HepG2 (cell line): Measurements from ENCODE around the gene POLR1G. TPM values are rescaled to one million over a fixed set of nuclear protein-coding genes. Genes with fewer than 3 reads are reported as not detected.

Source experiments
- CHD4 ChIP-seq: fragments of 200-600 bp; sonication (generic); IDR thresholded peaks from 2 replicates; pipeline ENCODE4 v1.7.0; 2017; ENCODE audit warnings: mild to moderate bottlenecking, low read length, borderline replicate concordance
- CTCF ChIP-seq: sonication (generic); formaldehyde crosslinking; IDR thresholded peaks from 2 replicates; pipeline ENCODE4 v1.5.0; 2020; ENCODE audit warnings: mild to moderate bottlenecking, missing genetic modification reagents, moderate library complexity
- HDAC2 ChIP-seq: sonication (generic); formaldehyde crosslinking; IDR thresholded peaks from 2 replicates; pipeline ENCODE4 v1.4.0; 2020; ENCODE audit warnings: missing genetic modification reagents
- HNRNPH1 ChIP-seq: fragments of 200-400 bp; formaldehyde crosslinking; optimal IDR thresholded peaks from 2 replicates; pipeline ENCODE3; 2017; ENCODE audit warnings: mild to moderate bottlenecking, low read depth, low read length
- IKZF5 ChIP-seq: IDR thresholded peaks from 2 replicates; pipeline ENCODE4 v1.6.1; 2018; ENCODE audit warnings: missing genetic modification reagents, mild to moderate bottlenecking, missing compliant biosample characterization
- MAFG ChIP-seq: sonication (generic); formaldehyde crosslinking; IDR thresholded peaks from 2 replicates; pipeline ENCODE4 v1.5.1; 2020; ENCODE audit warnings: mild to moderate bottlenecking, missing genetic modification reagents
- MAFK ChIP-seq, 2 experiments: IDR thresholded peaks in 1 of 2; conservative IDR thresholded peaks in 1 of 2; 2 replicates each; pipeline ENCODE4 v1.6.1; 2011; ENCODE audit warnings: improper control_type of control experiment in 2 of 2, low read length in 2 of 2
- MLLT10 ChIP-seq: sonication (generic); formaldehyde crosslinking; IDR thresholded peaks from 2 replicates; pipeline ENCODE4 v1.4.0; 2020; ENCODE audit warnings: missing genetic modification reagents
- NCOA5 ChIP-seq: sonication (generic); formaldehyde crosslinking; IDR thresholded peaks from 2 replicates; pipeline ENCODE4 v1.4.0; 2020; ENCODE audit warnings: missing genetic modification reagents
- ONECUT2 ChIP-seq: sonication (generic); formaldehyde crosslinking; IDR thresholded peaks from 2 replicates; pipeline ENCODE4 v1.4.0; 2020; ENCODE audit warnings: missing genetic modification reagents
- PAX8 ChIP-seq: sonication (generic); formaldehyde crosslinking; IDR thresholded peaks from 2 replicates; pipeline ENCODE4 v1.8.0; 2022; ENCODE audit warnings: mild to moderate bottlenecking, missing genetic modification reagents, borderline replicate concordance
- PLRG1 ChIP-seq: fragments of 450-650 bp; conservative IDR thresholded peaks from 2 replicates; pipeline ENCODE4 v1.6.1; 2016
- PRDM15 ChIP-seq: sonication (generic); formaldehyde crosslinking; IDR thresholded peaks from 2 replicates; pipeline ENCODE4 v1.4.0; 2020; ENCODE audit warnings: missing genetic modification reagents
- RAD21 ChIP-seq: fragments of 450-650 bp; formaldehyde crosslinking; IDR thresholded peaks from 2 replicates; pipeline ENCODE4 v1.5.0; 2020; ENCODE audit warnings: mild to moderate bottlenecking
- SMC3 ChIP-seq: IDR thresholded peaks from 2 replicates; pipeline ENCODE4 v1.6.1; 2011; ENCODE audit warnings: low read length, improper control_type of control experiment
- STAG1 ChIP-seq: sonication (generic); formaldehyde crosslinking; IDR thresholded peaks from 2 replicates; pipeline ENCODE4 v1.4.0; 2020; ENCODE audit warnings: missing genetic modification reagents
- THAP9 ChIP-seq: sonication (generic); formaldehyde crosslinking; IDR thresholded peaks from 2 replicates; pipeline ENCODE4; 2020; ENCODE audit warnings: missing genetic modification reagents, mild to moderate bottlenecking, borderline replicate concordance
- ZFAT ChIP-seq: sonication (generic); formaldehyde crosslinking; conservative IDR thresholded peaks from 2 replicates; pipeline ENCODE4 v1.8.1; 2023; ENCODE audit warnings: missing genetic modification reagents, inconsistent platforms
- ZMYM3 ChIP-seq: sonication (generic); formaldehyde crosslinking; IDR thresholded peaks from 2 replicates; pipeline ENCODE4 v1.5.1; 2020; ENCODE audit warnings: mild to moderate bottlenecking, missing genetic modification reagents
- ZNF557 ChIP-seq: sonication (generic); formaldehyde crosslinking; IDR thresholded peaks from 2 replicates; pipeline ENCODE4 v1.4.0; 2020; ENCODE audit warnings: missing genetic modification reagents
- ZNF784 ChIP-seq: sonication (generic); formaldehyde crosslinking; IDR thresholded peaks from 2 replicates; pipeline ENCODE4 v1.5.1; 2020; ENCODE audit warnings: missing genetic modification reagents, mild to moderate bottlenecking, borderline replicate concordance
- polyA plus RNA-seq, 8 experiments: library from polyadenylated mRNA; depleted of rRNA in 3 of 8; stranded (reverse) in 7 of 8; unstranded in 1 of 8; fragments of >200 nt; fragmentation: Illumina TruSeq in 4 of 8; extraction: Trizol in 4 of 8; gene quantifications; 2 replicates each; pipeline versions ENCODE4 v1.2.1 to v1.2.3, GENCODE V29; 2011 to 2016; ENCODE audit warnings: low read depth in 4 of 8, missing spikeins in 1 of 8, mixed read lengths in 1 of 8; ENCODE audit not compliant: insufficient read depth in 1 of 8
- total RNA-seq, 5 experiments: library from RNA; depleted of rRNA; stranded (reverse); fragments of >200 nt; fragmentation: Illumina TruSeq; extraction: Trizol; gene quantifications; 2 replicates each; pipeline ENCODE4 v1.2.3, GENCODE V29; 2016; ENCODE audit warnings: low read depth in 1 of 5

Gene POLR1G
- total and polyA plus RNA-seq, 2 of the 13 experiments (the other 11 are each of a cell fraction or from before 2014, with no cell fraction given): 3.5 to 20.8 TPM

GRCh38 chr19:45446295-45446694 is 39.9 kb downstream of the POLR1G start (continued):
- TF ChIP-seq MAFK (conservative IDR thresholded peaks at IDR 0.05 in 1 of 2, IDR thresholded peaks at IDR 0.05 in 1 of 2; ENCODE audit: low read length in 2 of 2) (peak; percentile 99 to 100), ZMYM3 (CRISPR knock-in tag) (peak; percentile 92), THAP9 (no peak), STAG1 (CRISPR knock-in tag) (peak; percentile 53), RAD21 (peak; percentile 62), NCOA5 (CRISPR knock-in tag) (no peak), HNRNPH1 (no peak), HDAC2 (CRISPR knock-in tag) (0 out of 2 replicates have a peak, but pooled peaks have one; percentile 30), PAX8 (CRISPR knock-in tag) (no peak), PLRG1 (no peak), ONECUT2 (peak; percentile 52; the same call in 1 of the 2 replicates), PRDM15 (CRISPR knock-in tag) (no peak), SMC3 (peak; percentile 44; the same call in 1 of the 2 replicates), MAFG (peak; percentile 87), MLLT10 (CRISPR knock-in tag) (no peak), CHD4 (peak; percentile 90; the same call in 1 of the 2 replicates), ZNF784 (CRISPR knock-in tag) (peak; percentile 97), IKZF5 (CRISPR knock-in tag) (0 out of 2 replicates have a peak, but pooled peaks have one; percentile 23), CTCF (CRISPR knock-in tag) (peak; percentile 64), ZNF557 (CRISPR knock-in tag) (no peak), ZFAT (no peak)
